ENCODE data around the gene UGT1A8.
"Not testable (repeated sequence)": the region's sequence is repeated elsewhere in the genome, so short reads cannot be mapped to it uniquely, and the experiment has no call there.

UGT1A8 gene

GRCh38 chr2:233605680-233606079, 11.8 kb upstream of the UGT1A8 start:
- no peak overlapping the region for H3K4me3 ChIP-seq (ENCODE audit: low read depth, low read length)
- no peak for TF ChIP-seq CTCF (IDR thresholded peaks at IDR 0.05; ENCODE audit: low read depth, low read length)

- TF ChIP-seq CTCF (IDR thresholded peaks at IDR 0.05; ENCODE audit: low read depth, low read length) = no peak
- no peak overlapping the region for H3K4me3 ChIP-seq (ENCODE audit: low read depth, low read length)
Observed at GRCh38 chr2:233611284-233611683, 6.1 kb upstream of the UGT1A8 start.

DNA sequence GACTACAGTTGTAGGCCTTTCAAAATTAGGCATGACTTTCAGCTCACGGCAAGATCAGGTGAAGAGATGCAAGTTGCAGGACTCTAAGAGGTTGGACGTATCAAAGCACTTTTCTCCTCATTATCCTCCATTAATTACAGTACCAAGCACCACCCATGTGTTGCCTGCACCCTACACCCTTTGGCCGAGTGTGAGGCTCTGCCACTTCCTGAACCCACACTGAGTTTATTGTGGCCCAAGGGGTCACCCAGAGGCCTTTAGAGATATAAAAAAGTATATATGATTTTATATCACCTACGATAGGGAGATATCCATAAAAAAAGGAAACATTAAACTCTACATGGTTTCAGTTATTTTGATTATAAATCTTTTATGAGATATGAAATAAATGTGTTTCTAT, 2.8 kb downstream of the UGT1A8 start:
- no peak overlapping the region for H3K4me3 ChIP-seq (ENCODE audit: low read depth, low read length)
- TF ChIP-seq CTCF (IDR thresholded peaks at IDR 0.05; ENCODE audit: low read depth, low read length) = no peak

DNA sequence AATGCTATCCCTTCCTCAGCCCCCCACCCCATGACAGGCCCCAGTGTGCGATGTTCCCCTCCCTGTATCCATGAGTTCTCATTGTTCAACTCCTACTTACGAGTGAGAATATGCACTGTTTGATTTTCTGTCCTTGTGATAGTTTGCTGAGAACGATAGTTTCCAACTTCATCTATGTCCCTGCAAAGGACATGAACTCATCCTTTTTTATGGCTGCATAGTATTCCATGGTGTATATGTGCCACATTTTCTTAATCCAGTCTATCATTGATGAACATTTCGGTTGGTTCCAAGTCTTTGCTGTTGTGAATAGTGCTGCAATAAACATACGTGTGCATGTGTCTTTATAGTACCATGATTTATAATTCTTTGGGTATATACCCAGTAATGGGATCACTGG, 4.4 kb downstream of the UGT1A8 start:
- H3K4me3 ChIP-seq (ENCODE audit: low read depth, low read length) = not testable (repeated sequence)

DNA sequence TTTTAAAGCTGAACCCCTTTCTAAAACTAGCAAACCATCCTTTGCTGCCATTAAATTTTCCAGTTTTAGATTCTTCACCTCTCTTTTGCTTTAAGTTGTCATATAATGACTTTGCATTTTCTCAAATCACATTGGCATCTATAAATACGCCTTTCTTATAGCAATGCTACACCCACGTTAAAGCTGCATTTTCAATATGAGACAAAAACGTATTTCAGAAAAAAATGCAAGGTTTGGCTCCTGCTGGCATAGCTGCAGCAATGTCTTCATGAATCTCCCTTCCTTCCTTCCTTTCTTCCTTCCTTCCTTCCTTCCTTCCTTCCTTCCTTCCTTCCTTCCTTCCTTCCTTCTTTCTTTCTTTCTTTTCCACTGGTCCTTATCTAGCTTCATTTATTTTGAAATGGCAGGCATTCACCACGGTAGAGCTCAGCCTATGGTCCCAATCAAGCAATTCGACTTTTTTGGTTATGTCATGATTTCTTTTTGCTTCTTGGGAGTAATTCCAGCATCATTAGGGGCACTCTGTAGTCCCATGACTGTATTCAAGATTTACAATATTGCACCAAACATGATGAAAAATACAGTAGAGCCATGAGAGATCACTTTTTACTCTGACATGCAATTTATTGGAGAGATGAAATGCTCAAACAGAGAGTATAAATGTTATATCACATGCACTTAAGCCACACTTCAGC, 10.0 kb downstream of the UGT1A8 start:
- TF ChIP-seq CTCF (IDR thresholded peaks at IDR 0.05; ENCODE audit: low read depth, low read length) = no peak
- no peak overlapping the region for H3K4me3 ChIP-seq (ENCODE audit: low read depth, low read length)

GRCh38 chr2:233636306-233636705, 18.9 kb downstream of the UGT1A8 start, which contains the start of gene UGT1A10:
Gene UGT1A10 (plus strand): TSS chr2:233636448. CDS start chr2:233636523, 75 bp downstream.
- not testable (repeated sequence) for H3K4me3 ChIP-seq (ENCODE audit: low read depth, low read length)

DNA sequence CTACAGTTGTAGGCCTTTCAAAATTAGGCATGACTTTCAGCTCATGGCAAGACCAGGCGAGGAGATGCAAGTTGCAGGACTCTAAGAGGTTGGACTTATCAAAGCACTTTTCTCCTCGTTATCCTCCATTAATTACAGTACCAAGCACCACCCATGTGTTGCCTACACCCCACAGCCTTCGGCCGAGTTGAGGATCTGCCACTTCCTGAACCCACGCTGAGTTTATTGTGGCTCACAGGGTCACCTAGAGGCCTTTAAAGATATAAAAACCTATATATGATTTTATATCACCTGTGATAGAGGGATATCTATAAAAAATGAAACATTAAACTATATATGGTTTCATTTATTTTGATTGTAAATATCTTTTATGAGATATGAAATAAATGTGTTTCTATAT, 21.4 kb downstream of the UGT1A8 start:
- no peak for TF ChIP-seq CTCF (IDR thresholded peaks at IDR 0.05; ENCODE audit: low read depth, low read length)
- no peak overlapping the region for H3K4me3 ChIP-seq (ENCODE audit: low read depth, low read length)

GRCh38 chr2:233639860-233640259, 22.4 kb downstream of the UGT1A8 start:
- no peak for TF ChIP-seq CTCF (IDR thresholded peaks at IDR 0.05; ENCODE audit: low read depth, low read length)

More at GRCh38 chr2:233639860-233640259, 22.4 kb downstream of the UGT1A8 start:
- H3K4me3 ChIP-seq (ENCODE audit: low read depth, low read length) = no peak overlapping the region
